Activated naive CD8-positive, alpha-beta T cell treated with anti-CD3 and anti-CD28 coated beads, Interleukin-2, amount 50 U/mL, for 16 hours (primary cell): ENCODE data around the gene FAM20C.

Source experiments
- DNase-seq: peaks from one replicate; pipeline ENCODE4 v3.0.0-alpha.2; 2020; ENCODE audit warnings: low read depth, low spot score

FAM20C gene

GRCh38 chr7:302054-302992 is 110.0 kb downstream of the FAM20C start:
- no peak for DNase-seq

DNA sequence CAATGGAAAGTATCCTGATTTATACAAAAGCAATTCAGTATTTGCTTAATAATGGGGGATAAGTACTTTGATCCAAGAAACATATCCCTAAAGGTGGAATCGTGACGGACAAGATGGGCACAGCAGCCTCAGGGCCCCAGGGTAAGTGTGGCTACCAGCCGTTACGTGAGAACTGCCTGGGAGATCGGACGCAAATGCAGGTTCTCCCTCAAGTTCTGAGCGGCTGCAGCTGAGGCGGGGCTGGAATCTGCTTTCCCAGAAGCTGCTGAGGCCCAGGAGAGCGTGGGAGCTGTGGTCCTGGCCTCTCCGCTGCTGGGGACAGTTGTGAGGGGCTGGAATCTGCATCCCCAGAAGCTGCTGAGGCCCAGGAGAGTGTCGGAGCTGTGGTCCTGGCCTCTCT is 111.1 kb downstream of the FAM20C start:
- no peak for DNase-seq

- no peak for DNase-seq
These were observed 111.7 kb downstream of the FAM20C start for GRCh38 chr7:303884-304573.

DNA sequence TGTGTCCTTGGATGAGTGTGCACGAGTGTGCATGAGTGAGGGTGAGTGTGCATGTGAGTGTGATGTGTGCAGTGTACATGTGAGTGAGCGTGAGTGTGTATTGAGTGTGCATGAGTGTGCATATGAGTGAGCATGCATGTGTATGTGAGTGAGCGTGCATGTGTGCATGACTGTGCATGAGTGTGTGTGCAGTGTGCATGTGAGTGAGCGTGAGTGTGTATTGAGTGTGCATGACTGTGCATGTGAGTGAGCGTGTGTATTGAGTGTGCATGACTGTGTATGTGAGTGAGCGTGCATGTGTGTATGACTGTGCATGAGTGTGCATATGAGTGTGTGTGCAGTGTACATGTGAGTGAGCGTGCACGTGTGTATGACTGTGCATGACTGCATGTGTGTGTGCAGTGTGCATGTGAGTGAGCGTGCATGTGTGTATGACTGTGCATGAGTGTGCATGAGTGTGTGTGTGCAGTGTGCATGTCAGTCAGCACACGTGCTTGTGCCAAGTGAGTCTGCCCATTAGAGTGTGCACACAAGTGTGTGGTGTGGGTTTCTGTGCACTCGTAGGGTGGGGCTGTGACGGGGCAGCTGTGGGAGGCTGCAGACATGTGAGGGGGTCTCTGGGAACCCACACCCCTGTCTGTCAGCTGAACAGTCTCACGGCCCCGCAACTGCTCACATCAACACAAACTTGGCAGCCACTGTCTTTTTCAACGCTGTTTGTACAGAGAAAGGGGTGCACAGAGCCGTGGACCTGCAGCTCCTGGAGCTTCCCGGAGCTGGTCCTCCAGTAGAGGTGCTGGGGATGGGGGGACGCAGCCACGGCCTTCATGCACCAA is 112.4 kb downstream of the FAM20C start:
- no peak for DNase-seq

DNA sequence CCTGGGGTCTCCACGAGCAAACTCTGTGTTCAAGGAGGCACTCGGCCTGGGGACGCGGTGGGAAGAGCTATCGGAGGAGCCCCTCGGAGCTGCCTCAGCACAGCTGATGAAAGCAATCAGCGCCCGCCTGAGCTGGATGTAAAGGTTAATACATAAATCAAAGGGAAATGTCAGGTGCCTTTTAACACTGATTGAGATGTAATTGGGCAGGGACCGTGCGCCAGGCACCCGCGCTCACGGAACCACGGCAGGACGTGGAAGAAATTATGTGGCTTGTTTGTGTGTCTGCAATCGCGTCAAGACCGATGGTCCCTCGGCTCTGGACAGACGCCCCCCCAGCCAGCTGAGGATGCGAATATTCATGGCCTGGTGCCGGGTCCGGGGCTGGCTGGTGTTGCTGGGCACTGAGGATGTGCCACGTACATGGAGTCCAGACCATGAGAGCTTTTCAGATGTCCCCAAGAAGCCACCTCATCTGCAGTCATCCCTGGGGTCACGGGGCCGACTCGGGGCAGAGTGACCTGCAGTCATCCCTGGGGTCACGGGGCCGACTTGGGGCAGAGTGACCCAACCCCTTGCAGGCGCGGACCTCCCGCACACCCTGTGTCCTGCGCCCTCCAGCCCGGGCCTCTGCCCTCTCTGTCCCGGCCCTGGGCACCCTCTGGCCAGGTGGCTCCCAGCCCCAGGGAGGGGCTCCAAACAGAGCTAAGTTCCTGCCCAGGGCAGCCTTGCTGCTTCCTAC is 113.2 kb downstream of the FAM20C start:
- DNase-seq: no peak

GRCh38 chr7:307970-308369 is 115.6 kb downstream of the FAM20C start:
- no peak for DNase-seq

DNA sequence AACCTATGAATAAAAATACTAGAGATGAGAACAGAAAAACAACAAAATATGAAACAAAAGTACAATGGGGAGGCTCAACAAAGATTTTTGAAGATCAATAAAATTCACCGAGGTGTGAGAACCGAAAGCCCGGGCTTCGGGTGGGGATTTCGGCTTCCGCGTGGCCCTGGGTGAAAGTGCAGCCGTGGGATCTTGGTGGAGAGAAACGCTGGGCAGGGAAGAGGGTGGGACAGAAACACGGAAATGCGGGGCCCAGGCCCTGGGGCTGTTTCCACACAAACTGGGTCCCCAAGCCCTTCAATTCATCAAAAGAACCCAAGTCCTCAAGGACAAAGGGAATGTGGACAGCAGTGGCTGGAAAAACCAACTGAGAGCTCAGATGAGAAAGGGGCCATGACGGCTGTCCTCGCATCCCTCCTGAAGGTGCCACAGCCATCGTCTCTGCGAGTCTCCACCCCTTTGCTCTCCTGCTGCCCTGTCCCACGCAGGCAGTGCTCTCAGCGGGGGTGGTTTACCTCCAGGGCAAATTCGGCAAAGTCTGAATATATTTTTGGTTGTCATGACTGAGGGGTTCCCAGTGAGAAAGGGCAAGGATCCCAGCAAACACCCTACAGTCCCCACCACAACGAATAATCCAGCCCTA is 117.3 kb downstream of the FAM20C start:
- no peak for DNase-seq
